ENCODE data around the gene SLC27A6.
"Not testable (repeated sequence)": the region's sequence is repeated elsewhere in the genome, so short reads cannot be mapped to it uniquely, and the experiment has no call there.

Gene SLC27A6

GRCh38 chr5:129001841-129002526 lies 36.7 kb downstream of the SLC27A6 start:
- peak; percentile 10 for DNase-seq (ENCODE audit: low read depth, low spot score)

DNA sequence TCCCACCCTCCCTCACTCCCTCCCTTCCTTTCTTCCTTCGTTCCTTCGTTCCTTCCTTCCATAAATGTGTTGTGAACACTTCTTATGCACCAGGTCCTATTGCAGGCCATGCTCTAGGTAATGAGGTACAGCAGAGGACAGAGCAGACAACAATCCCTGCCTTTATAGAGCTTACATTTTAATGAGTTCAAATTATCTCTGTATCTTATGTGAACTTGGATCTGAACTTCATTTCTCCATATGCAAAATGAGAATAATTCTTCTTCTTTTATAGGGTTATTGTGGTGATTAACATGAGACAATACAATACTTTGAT lies 37.2 kb downstream of the SLC27A6 start:
- DNase-seq (ENCODE audit: low read depth, low spot score): peak; percentile 3

- peak; percentile 25 for DNase-seq (ENCODE audit: low read depth, low spot score)
Observed at GRCh38 chr5:129003232-129003631, 37.9 kb downstream of the SLC27A6 start.

DNA sequence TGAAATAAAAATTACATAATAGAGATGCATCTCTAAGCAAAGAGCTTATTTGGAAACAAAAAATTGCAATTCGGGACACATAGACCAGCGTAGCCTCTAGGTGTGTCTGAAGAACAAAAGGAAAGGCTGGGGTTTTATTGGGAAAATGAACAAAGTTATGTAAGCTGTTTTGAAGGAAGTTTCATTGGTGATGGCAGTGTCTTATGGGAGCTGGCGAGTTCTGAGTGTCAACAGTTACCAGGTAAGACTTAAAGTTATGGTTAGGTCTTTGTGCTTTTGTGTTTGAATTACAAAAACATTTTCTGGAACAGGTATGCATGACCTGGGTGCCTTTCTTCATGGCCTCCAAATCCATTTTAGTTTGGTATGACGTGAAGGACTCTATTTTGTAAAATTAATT lies 48.9 kb downstream of the SLC27A6 start:
- no peak for DNase-seq (ENCODE audit: low read depth, low spot score)

DNA sequence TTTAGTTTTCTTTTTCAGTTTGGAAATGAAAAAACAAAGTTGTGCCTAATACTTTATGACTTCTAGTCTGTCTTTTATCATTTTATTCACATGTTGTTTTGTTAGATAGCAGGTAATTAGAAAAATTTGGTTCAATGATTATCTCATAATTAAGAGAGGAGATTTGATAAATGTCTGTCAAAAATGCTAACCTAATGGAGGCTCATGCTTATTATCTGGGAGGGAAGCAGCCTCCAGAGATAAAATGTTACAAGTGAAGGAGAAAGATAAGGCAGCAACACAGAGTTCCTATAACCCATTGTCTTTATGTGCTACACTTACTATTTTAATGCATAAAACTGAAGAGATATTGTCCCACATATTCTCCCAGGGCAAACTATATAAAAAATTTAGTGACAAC lies 53.5 kb downstream of the SLC27A6 start:
- no peak for DNase-seq (ENCODE audit: low read depth, low spot score)

DNA sequence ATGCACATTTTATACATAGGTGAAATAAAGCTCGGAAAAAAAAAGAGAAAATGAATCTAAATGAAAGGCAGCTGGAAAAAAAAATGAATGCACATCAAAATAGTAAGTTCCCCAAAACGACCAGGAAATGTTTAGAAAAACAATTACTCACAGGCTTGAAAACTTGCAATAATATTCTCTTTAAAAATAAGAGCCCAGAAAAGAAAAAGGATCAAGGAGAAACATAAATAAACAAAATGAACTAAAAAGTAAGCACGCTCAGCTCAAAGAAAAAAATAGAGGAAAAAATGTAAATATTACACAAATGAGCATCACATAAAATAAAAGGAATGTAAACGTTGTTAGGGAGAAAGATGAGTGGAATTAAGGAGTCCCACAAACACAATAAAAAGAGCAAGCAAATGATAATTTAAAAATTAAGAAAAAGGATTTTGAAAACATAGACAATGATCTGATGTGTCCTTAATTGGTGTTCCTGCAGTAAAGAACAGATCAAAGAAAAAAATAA lies 54.2 kb downstream of the SLC27A6 start:
- no peak for DNase-seq (ENCODE audit: low read depth, low spot score)

GRCh38 chr5:129020683-129021082 lies 55.4 kb downstream of the SLC27A6 start:
- no peak for DNase-seq (ENCODE audit: low read depth, low spot score)

- no peak for DNase-seq (ENCODE audit: low read depth, low spot score)
Observed at GRCh38 chr5:129021744-129022143, 56.5 kb downstream of the SLC27A6 start.

DNA sequence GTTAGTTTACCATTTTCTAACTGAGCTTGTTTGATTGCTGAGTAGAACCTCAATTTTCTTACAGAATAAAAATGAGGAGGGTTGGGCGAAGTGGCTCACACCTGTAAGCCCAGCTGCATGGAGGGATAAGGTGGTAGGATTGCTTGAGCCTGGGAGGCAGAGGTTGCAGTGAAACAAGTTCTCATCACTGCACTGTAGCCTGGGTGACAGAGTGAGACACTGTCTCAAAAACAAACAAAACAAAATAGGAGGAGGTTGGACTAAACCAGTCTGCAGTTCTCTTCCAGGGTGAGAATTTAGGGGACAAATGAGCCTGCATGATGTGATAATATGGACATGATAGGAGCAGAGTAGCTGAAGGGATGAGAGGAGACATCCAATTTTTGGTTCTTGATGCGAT lies 57.3 kb downstream of the SLC27A6 start:
- no peak for DNase-seq (ENCODE audit: low read depth, low spot score)

DNA sequence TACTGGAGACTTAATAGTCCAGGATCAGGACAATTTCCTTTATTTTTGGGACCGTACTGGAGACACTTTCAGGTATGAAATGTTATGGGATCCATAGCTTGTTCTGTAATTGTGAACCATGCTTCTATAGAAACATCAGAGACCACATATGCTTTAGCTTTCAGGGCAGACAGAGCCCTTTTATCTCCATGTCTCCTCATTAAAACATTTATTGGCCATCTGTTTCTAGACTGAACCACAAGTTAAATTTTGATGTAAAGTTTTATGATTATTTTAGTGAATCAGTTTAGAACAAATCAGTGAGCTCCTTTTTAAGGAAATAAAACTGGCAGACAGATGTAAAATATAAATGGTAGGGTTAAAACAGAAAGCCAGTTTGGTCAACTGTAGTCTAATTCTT lies 62.0 kb downstream of the SLC27A6 start:
- no peak for DNase-seq (ENCODE audit: low read depth, low spot score)

GRCh38 chr5:129031886-129032683 lies 66.8 kb downstream of the SLC27A6 start:
- DNase-seq (ENCODE audit: low read depth, low spot score): no peak

GRCh38 chr5:129036257-129036656 lies 71.0 kb downstream of the SLC27A6 start:
- DNase-seq (ENCODE audit: low read depth, low spot score): not testable (repeated sequence)

DNA sequence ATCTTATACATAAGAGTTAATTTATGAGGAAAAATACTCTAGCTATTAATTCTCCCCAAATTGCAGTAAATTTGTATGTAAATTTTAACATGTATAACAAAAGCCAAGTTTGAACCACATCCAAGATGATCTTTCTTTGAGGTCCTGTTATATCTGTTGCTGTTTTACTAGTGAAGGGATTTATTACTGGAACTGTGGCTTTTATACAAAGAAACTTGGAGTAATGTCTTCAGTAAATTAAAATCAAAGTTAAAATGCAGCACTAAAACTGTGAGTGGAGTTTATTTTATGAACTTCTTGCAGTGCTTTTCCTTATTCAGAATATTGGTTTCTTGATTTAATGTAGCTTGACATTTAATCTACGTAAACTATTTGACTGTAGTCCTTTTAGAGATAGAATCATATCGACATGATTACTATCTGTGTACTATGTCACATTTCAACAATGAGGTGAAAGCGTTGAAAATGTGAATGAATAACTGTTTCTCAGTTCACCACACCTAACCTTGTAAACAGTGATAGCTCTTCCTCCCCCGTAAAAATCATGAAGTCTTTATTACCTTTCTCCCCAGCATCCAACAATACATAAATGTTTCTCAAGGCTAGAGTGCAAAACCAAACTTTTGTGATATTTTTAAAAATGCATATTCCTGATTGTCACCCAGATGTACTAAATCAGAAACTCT lies 76.1 kb downstream of the SLC27A6 start:
- no peak for DNase-seq (ENCODE audit: low read depth, low spot score)

GRCh38 chr5:129042306-129042705 lies 77.0 kb downstream of the SLC27A6 start:
- no peak for DNase-seq (ENCODE audit: low read depth, low spot score)

DNA sequence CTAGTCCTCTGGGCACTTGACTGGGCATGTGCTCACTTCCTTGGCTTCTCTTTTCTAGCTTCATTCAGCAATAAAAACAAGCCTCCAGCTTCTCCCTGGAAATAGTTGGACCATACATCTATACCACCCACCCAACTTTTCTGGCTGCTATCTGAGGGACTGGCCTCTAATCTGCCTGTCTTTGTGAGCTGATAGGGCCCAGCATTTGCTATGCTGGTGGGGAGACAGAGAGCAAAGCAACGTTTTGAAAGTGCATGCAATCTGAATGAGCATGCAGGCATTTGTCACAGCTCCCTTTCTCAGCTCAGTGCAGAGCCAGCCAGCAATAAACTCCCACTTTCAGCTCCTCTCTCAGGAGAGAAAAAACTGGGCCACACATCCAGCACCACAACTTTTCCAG lies 78.6 kb downstream of the SLC27A6 start:
- no peak for DNase-seq (ENCODE audit: low read depth, low spot score)

DNA sequence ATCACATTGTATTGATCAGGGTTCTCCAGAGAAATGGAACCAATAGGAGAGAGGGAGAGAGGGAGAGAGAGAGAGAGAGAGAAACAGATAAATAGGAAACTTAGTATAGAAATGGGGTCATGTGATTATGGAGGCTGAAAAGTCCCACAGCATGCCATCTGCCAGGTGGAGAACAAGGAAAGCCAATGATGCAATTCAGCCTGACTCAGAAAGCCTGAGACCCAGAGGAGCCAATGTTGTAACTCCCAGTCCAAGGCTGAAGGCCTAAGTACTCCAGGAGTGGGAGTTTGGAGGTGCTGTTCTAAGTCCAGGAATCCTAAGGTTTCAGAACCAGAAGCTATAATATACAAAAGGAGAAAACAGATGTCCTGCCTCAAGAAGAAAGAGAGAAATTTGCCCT lies 80.9 kb downstream of the SLC27A6 start:
- no peak for DNase-seq (ENCODE audit: low read depth, low spot score)

- no peak for DNase-seq (ENCODE audit: low read depth, low spot score)
Observed at GRCh38 chr5:129048509-129048908, 83.2 kb downstream of the SLC27A6 start.

DNA sequence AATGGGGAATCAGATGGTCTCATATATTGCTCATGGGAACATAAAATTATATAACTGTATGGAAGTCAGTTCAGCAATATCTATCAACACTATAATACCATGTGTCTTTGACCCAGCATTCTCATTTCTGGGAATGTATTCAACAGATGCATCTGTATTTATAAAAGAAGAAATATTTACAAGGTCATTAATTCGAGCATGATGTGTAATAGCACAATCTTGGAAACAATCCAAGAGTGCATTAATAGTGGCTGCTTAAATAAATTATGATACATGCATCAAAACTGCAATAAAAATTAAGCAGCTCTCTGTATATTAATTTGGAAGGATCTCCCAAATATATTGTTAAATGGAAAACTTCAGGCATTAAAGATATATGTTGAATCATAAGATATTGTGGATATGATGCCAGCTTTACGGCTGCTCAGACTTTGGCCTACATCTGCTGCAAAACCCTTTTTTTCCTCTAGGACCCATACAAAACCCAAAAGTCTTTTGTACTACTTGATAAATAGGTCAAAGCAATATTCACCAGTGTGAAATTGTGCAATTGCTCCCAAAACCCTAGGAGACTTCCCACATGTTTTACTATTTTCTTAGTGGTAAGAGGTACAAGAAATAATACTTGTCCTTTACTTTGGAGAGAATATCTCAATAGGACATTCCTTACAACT lies 84.0 kb downstream of the SLC27A6 start:
- no peak for DNase-seq (ENCODE audit: low read depth, low spot score)

DNA sequence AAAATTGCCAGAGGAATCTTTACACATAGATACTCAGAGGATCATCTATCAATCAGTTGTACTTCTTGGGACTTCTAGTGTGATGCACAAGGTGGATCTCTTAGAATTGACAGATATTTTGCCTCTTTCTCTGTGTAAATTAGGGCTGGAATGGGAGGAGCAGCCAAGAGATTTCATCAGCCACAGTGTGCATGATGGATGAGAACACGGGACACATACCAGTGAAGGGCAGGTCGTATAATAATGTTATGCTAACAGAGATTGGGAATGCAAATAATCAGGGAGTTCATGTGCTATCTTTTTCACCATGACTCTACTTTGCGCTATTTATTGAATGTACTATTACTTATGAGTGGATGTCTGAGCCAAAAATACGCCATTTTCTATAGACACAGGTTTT lies 86.0 kb downstream of the SLC27A6 start:
- no peak for DNase-seq (ENCODE audit: low read depth, low spot score)

- no peak for DNase-seq (ENCODE audit: low read depth, low spot score)
Observed at GRCh38 chr5:129053438-129053837, 88.2 kb downstream of the SLC27A6 start.

- no peak for DNase-seq (ENCODE audit: low read depth, low spot score)
Observed at GRCh38 chr5:129057329-129057728, 92.0 kb downstream of the SLC27A6 start.

- no peak for DNase-seq (ENCODE audit: low read depth, low spot score)
Observed at GRCh38 chr5:129061849-129062248, 96.6 kb downstream of the SLC27A6 start.
